Uterus (tissue), 2 donors: ENCODE measurements around the gene C14orf119.

ENCODE experiments used
- POLR2A ChIP-seq, 2 donors: fragments of 450-650 bp; IDR thresholded peaks; one replicate each; pipeline ENCODE4 v1.6.1; 2016; ENCODE audit warnings: antibody characterized with exemption in 2 of 2, mild to moderate bottlenecking in 1 of 2, moderate library complexity in 1 of 2
- TF ChIP-seq, protein P1 (sequence below), 4 experiments: fragments of 200-600 bp in 2 of 4; fragments of 450-650 bp in 2 of 4; sonication (generic) in 2 of 4; IDR thresholded peaks; one replicate each; pipeline ENCODE4 v1.5.1; 2016 to 2019; ENCODE audit warnings: antibody characterized with exemption in 4 of 4, mild to moderate bottlenecking in 2 of 4, moderate library complexity in 1 of 4

DNA sequence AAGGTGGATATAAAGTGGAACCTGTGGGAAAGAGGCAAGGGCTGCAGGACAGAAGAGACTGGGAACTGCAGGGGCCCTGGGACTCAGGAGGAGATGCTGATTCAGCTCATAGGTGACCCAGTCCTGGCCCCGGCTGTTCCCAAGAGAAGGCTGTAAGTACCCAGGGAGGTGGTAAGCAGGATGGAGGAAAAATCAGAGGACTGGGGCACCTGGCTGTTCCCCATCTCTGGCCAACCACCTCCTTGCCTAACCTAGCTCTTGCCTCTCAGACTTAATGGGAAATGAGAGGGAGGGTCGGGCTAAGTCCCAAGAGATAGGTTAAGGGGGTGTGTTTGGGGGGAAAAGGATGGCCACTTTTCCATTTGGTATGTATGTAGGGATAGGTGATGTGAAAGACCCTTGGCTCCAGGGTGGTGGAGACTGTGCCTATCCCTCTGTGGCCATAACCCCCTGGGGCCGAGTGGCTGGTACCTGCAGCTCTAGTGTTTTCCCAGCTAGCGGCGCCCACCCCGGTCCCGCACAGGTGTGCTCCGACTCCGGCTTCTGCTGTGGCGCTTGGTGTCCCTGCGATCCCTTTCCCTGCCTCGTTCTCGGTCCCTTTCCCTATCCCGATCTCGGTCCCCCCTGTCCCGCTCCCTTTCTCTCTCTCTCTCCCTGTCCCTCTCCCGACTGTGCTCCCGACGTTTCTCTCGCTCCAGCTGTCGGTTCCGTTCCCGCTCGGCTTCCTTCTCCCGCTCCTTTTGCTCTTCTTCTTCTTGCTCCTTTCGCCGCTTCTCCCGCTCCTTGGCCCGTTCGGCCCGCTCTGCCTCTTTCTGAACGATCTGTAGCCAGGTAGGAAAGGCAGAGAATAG lies 36.4 kb upstream of the C14orf119 start:
- no peak for TF ChIP-seq POLR2A (IDR thresholded peaks at IDR 0.05)
- TF ChIP-seq, protein P1, sequence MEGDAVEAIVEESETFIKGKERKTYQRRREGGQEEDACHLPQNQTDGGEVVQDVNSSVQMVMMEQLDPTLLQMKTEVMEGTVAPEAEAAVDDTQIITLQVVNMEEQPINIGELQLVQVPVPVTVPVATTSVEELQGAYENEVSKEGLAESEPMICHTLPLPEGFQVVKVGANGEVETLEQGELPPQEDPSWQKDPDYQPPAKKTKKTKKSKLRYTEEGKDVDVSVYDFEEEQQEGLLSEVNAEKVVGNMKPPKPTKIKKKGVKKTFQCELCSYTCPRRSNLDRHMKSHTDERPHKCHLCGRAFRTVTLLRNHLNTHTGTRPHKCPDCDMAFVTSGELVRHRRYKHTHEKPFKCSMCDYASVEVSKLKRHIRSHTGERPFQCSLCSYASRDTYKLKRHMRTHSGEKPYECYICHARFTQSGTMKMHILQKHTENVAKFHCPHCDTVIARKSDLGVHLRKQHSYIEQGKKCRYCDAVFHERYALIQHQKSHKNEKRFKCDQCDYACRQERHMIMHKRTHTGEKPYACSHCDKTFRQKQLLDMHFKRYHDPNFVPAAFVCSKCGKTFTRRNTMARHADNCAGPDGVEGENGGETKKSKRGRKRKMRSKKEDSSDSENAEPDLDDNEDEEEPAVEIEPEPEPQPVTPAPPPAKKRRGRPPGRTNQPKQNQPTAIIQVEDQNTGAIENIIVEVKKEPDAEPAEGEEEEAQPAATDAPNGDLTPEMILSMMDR (IDR thresholded peaks at IDR 0.05), result no peak
